NT2/D1 (cell line): ENCODE results near the gene RHBDL3.

Experiments
- YY1 ChIP-seq: IDR thresholded peaks from 2 replicates; pipeline ENCODE4 v1.6.1; 2011; ENCODE audit not compliant: insufficient read length, insufficient read depth
- ZNF274 ChIP-seq: IDR thresholded peaks from 2 replicates; pipeline ENCODE4 v1.6.1; 2011; ENCODE audit warnings: mild to moderate bottlenecking, low read depth, low read length

DNA sequence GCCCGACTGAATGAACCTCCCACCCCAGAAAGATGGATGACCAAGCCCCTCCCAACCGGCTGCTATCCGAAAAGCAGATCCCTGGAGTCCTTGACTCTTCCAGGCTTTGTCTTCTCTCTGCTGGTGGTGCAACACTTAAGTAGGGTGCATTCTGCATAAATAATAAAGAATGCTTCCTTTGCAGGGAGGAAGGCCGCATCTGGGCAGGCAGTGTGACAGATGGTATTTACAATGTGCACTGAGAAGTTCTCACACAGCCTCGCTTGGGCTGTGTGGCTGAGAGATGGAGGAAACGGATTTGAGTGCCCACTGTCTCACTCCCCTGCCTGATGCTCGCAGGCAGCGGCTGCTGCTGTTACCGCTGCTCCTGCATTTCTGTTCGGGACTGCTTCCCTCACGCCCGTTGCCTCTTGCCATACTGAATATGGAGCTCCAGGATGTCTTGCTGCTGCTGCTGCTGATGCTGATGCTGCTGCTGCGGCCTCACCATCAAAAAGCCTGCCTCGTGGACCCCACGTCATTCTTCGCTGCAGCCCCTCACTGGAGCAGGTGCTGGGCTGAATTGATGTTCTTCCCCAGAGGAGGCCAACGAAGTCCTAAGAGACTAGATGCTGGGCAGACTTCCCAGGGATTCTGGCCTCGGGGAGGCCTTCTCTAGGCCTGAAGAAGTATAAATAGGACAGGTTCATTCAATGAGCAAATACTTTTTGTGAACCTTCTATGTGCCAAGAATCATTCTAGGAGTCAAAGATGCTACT is 7.1 kb upstream of the RHBDL3 start:
- TF ChIP-seq YY1 (no peak), ZNF274 (no peak)
